Activated T-helper 2 cell treated with anti-CD3 and anti-CD28 coated beads, Interferon-gamma antibody, Interleukin-2, Interleukin-4, amounts not matched to agents 10 μg/mL and 5 μg/mL and 100 μg/mL, durations not matched to agents 14 hours and 24 hours and 36 hours (primary cell): ENCODE results near the gene VAV1. TPM values are rescaled to one million over a fixed set of nuclear protein-coding genes. Genes with fewer than 3 reads are reported as not detected.
A peak's percentile ranks its signal among the peaks of the same experiment; 100 is the strongest.

Experiments used
- DNase-seq: peaks from one replicate; pipeline ENCODE4 v3.0.0; 2021; ENCODE audit warnings: low spot score
- H3K27ac Mint-ChIP-seq: one replicate; pipeline ENCODE4 v1.8.0; 2021; ENCODE audit warnings: mixed read lengths
- H3K27me3 Mint-ChIP-seq: one replicate; pipeline ENCODE4 v1.8.0; 2021; ENCODE audit warnings: low read depth, mixed read lengths
- H3K36me3 Mint-ChIP-seq: one replicate; pipeline ENCODE4 v1.8.0; 2021; ENCODE audit warnings: low read depth, mixed read lengths
- H3K4me1 Mint-ChIP-seq: one replicate; pipeline ENCODE4 v1.8.0; 2021; ENCODE audit warnings: low read depth, mixed read lengths
- H3K4me3 Mint-ChIP-seq: one replicate; pipeline ENCODE4 v1.8.0; 2021; ENCODE audit warnings: low read depth, mild to moderate bottlenecking, moderate library complexity, mixed read lengths
- H3K9me3 Mint-ChIP-seq: one replicate; pipeline ENCODE4 v1.8.0; 2021; ENCODE audit warnings: mixed read lengths
- intact Hi-C: fragments of 100-400 bp; cut with micrococcal nuclease; formaldehyde crosslinking; loops from one replicate; pipeline ENCODE4 v1.15.1; 2023
- total RNA-seq: library from RNA; stranded (reverse); gene quantifications from 2 replicates; pipeline ENCODE4 v1.2.3, GENCODE V29; 2022

The VAV1 gene
- 68.9 and 69.7 TPM in 2 replicates for total RNA-seq

- H3K4me3 Mint-ChIP-seq, result peak within 1 kb of the TSS; percentile 82
- peak within 1 kb of the TSS; percentile 88 for H3K27ac Mint-ChIP-seq
- peaks cover 36% of the 10 kb centered on the region for H3K36me3 Mint-ChIP-seq
- no peaks in the 10 kb centered on the region for H3K27me3 Mint-ChIP-seq
- peaks cover 3% of the 10 kb centered on the region for H3K9me3 Mint-ChIP-seq
- intact Hi-C loops, result loop anchor here (1.0 to 2.0 kb wide), 3 partner anchors 29 to 91 kb away; no protein-coding TSS in a partner anchor
- peaks cover 46% of the 10 kb centered on the region for H3K4me1 Mint-ChIP-seq
- DNase-seq, result peak; percentile 74
Observed at GRCh38 chr19:6772028-6772865, at the start of gene VAV1. Gene VAV1, plus strand, starts transcription at chr19:6772708. Its CDS starts 100 bp downstream, at chr19:6772808.

GRCh38 chr19:6723108-6723618 is 49.3 kb upstream of the VAV1 start:
- peaks cover 22% of the 10 kb centered on the region for H3K4me1 Mint-ChIP-seq
- no peaks in the 10 kb centered on the region for H3K27me3 Mint-ChIP-seq
- no peak overlapping the region for H3K27ac Mint-ChIP-seq
- H3K9me3 Mint-ChIP-seq, result no peaks in the 10 kb centered on the region
- no peak overlapping the region for H3K4me3 Mint-ChIP-seq
- DNase-seq, result no peak
- intact Hi-C loops, result no loop called here
- no peaks in the 10 kb centered on the region for H3K36me3 Mint-ChIP-seq

GRCh38 chr19:6723738-6724137 is 48.8 kb upstream of the VAV1 start:
- H3K27ac Mint-ChIP-seq, result no peak overlapping the region
- H3K9me3 Mint-ChIP-seq, result no peaks in the 10 kb centered on the region
- peaks cover 22% of the 10 kb centered on the region for H3K4me1 Mint-ChIP-seq
- H3K4me3 Mint-ChIP-seq, result no peak overlapping the region
- H3K27me3 Mint-ChIP-seq, result no peaks in the 10 kb centered on the region
- intact Hi-C loops, result no loop called here
- H3K36me3 Mint-ChIP-seq, result no peaks in the 10 kb centered on the region
- DNase-seq, result no peak

GRCh38 chr19:6724631-6725492 is 47.6 kb upstream of the VAV1 start:
- Mint-ChIP-seq H3K27me3 (no peaks in the 10 kb centered on the region), H3K27ac (no peak overlapping the region), H3K36me3 (peaks cover under 1% of the 10 kb centered on the region), H3K4me1 (peaks cover 19% of the 10 kb centered on the region), H3K4me3 (no peak overlapping the region), H3K9me3 (no peaks in the 10 kb centered on the region)
- intact Hi-C loops, result no loop called here
- DNase-seq, result no peak

GRCh38 chr19:6725513-6726231 is 46.8 kb upstream of the VAV1 start:
- H3K4me1 Mint-ChIP-seq, result peaks cover 15% of the 10 kb centered on the region
- H3K36me3 Mint-ChIP-seq, result peaks cover 3% of the 10 kb centered on the region
- no peaks in the 10 kb centered on the region for H3K27me3 Mint-ChIP-seq
- no peak overlapping the region for H3K4me3 Mint-ChIP-seq
- H3K27ac Mint-ChIP-seq, result no peak overlapping the region
- intact Hi-C loops, result no loop called here
- no peaks in the 10 kb centered on the region for H3K9me3 Mint-ChIP-seq
- no peak for DNase-seq

- H3K27me3 Mint-ChIP-seq, result no peaks in the 10 kb centered on the region
- no peak overlapping the region for H3K27ac Mint-ChIP-seq
- H3K4me3 Mint-ChIP-seq, result no peak overlapping the region
- H3K9me3 Mint-ChIP-seq, result no peaks in the 10 kb centered on the region
- H3K36me3 Mint-ChIP-seq, result peaks cover 17% of the 10 kb centered on the region
- DNase-seq, result no peak
- H3K4me1 Mint-ChIP-seq, result peaks cover 4% of the 10 kb centered on the region
- intact Hi-C loops, result no loop called here
Observed at GRCh38 chr19:6728346-6728745, 44.2 kb upstream of the VAV1 start.

GRCh38 chr19:6729573-6730152 is 42.8 kb upstream of the VAV1 start:
- Mint-ChIP-seq H3K4me1 (peaks cover 3% of the 10 kb centered on the region), H3K9me3 (no peaks in the 10 kb centered on the region), H3K27me3 (no peaks in the 10 kb centered on the region), H3K36me3 (peaks cover 29% of the 10 kb centered on the region), H3K27ac (no peak overlapping the region), H3K4me3 (no peak overlapping the region)
- intact Hi-C loops, result no loop called here
- DNase-seq, result no peak

GRCh38 chr19:6730153-6730804 is 42.2 kb upstream of the VAV1 start:
- Mint-ChIP-seq H3K4me3 (no peak overlapping the region), H3K27ac (no peak overlapping the region), H3K4me1 (peaks cover 1% of the 10 kb centered on the region), H3K9me3 (no peaks in the 10 kb centered on the region), H3K27me3 (no peaks in the 10 kb centered on the region), H3K36me3 (peaks cover 33% of the 10 kb centered on the region)
- no peak for DNase-seq
- intact Hi-C loops, result no loop called here

GRCh38 chr19:6730941-6731670 is 41.4 kb upstream of the VAV1 start:
- Mint-ChIP-seq H3K4me3 (no peak overlapping the region), H3K36me3 (peaks cover 39% of the 10 kb centered on the region), H3K27me3 (no peaks in the 10 kb centered on the region), H3K9me3 (no peaks in the 10 kb centered on the region), H3K27ac (no peak overlapping the region), H3K4me1 (peaks cover 6% of the 10 kb centered on the region)
- intact Hi-C loops, result no loop called here
- no peak for DNase-seq

GRCh38 chr19:6731822-6732221 is 40.7 kb upstream of the VAV1 start:
- peaks cover 42% of the 10 kb centered on the region for H3K36me3 Mint-ChIP-seq
- intact Hi-C loops, result no loop called here

GRCh38 chr19:6732803-6733337 is 39.6 kb upstream of the VAV1 start:
- no peaks in the 10 kb centered on the region for H3K27me3 Mint-ChIP-seq
- DNase-seq, result no peak
- H3K36me3 Mint-ChIP-seq, result peaks cover 42% of the 10 kb centered on the region
- no peak overlapping the region for H3K27ac Mint-ChIP-seq
- H3K4me3 Mint-ChIP-seq, result no peak overlapping the region
- H3K9me3 Mint-ChIP-seq, result no peaks in the 10 kb centered on the region
- intact Hi-C loops, result no loop called here
- peaks cover 12% of the 10 kb centered on the region for H3K4me1 Mint-ChIP-seq

More at GRCh38 chr19:6731822-6732221, 40.7 kb upstream of the VAV1 start:
- Mint-ChIP-seq H3K27ac (no peak overlapping the region), H3K4me1 (peaks cover 10% of the 10 kb centered on the region), H3K9me3 (no peaks in the 10 kb centered on the region), H3K4me3 (no peak overlapping the region), H3K27me3 (no peaks in the 10 kb centered on the region)
- no peak for DNase-seq
